Measurements from ENCODE around the gene DCDC1. TPM values are rescaled to one million over a fixed set of nuclear protein-coding genes. Genes with fewer than 3 reads are reported as not detected.
A peak's percentile ranks its signal among the peaks of the same experiment; 100 is the strongest.

DCDC1 gene
- total RNA-seq, 1 experiment from 2014 or later, result 0.58 TPM

DNA sequence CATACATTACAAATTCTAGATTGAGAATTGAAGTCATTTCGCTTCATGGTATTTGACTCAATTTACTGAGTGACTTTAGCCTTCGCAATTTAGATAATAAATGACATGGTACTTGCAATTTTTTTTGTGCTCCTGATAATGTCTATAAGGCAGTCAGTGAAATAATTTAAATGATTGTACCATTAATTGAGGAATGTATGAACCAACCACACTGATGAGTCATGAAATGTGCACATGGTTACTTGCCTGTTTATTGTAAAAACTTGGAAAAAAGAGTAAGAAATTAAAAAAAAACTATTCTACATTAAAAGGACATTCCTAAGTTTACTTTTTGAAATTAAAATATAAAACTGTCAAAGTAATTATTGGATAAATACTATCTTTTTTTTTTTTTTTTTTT lies 43.4 kb upstream of the DCDC1 start:
- DNase-seq (ENCODE audit: low spot score), result peak; percentile 39
- intact Hi-C loops (cut with micrococcal nuclease; ENCODE audit: unreplicated experiment), result no loop called here
- ChIA-PET POLR2A (ENCODE audit: low non-redundant PET) (no interaction called here), CTCF (no interaction called here)
- H3K27ac ChIP-seq (ENCODE audit: low read depth, low read length, poor library complexity, severe bottlenecking), result no peak overlapping the region
- BruUV-seq (replicated peaks), result no TSS peak
- no peaks in the 10 kb centered on the region for H3K27me3 ChIP-seq (replicated peaks; ENCODE audit: insufficient read depth, low read depth, low read length, poor library complexity)
- peaks cover 4% of the 10 kb centered on the region for H3K9me3 ChIP-seq (ENCODE audit: low read depth, low read length, poor library complexity, severe bottlenecking)
- no peak overlapping the region for H3K4me3 ChIP-seq (ENCODE audit: low read depth, low read length, poor library complexity, severe bottlenecking)
- peaks cover 4% of the 10 kb centered on the region for H3K36me3 ChIP-seq (ENCODE audit: insufficient read depth, low read length, poor library complexity, severe bottlenecking)
- H3K4me1 ChIP-seq (ENCODE audit: insufficient read depth, low read length, poor library complexity, severe bottlenecking), result peaks cover 5% of the 10 kb centered on the region
- TF ChIP-seq, protein P1, sequence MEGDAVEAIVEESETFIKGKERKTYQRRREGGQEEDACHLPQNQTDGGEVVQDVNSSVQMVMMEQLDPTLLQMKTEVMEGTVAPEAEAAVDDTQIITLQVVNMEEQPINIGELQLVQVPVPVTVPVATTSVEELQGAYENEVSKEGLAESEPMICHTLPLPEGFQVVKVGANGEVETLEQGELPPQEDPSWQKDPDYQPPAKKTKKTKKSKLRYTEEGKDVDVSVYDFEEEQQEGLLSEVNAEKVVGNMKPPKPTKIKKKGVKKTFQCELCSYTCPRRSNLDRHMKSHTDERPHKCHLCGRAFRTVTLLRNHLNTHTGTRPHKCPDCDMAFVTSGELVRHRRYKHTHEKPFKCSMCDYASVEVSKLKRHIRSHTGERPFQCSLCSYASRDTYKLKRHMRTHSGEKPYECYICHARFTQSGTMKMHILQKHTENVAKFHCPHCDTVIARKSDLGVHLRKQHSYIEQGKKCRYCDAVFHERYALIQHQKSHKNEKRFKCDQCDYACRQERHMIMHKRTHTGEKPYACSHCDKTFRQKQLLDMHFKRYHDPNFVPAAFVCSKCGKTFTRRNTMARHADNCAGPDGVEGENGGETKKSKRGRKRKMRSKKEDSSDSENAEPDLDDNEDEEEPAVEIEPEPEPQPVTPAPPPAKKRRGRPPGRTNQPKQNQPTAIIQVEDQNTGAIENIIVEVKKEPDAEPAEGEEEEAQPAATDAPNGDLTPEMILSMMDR (conservative IDR thresholded peaks at IDR 0.05; ENCODE audit: low read depth, low read length), result no peak
- TF ChIP-seq EZH2 (IDR thresholded peaks at IDR 0.05; ENCODE audit: borderline replicate concordance, low read depth, low read length, poor library complexity, severe bottlenecking), result no peak

DNA sequence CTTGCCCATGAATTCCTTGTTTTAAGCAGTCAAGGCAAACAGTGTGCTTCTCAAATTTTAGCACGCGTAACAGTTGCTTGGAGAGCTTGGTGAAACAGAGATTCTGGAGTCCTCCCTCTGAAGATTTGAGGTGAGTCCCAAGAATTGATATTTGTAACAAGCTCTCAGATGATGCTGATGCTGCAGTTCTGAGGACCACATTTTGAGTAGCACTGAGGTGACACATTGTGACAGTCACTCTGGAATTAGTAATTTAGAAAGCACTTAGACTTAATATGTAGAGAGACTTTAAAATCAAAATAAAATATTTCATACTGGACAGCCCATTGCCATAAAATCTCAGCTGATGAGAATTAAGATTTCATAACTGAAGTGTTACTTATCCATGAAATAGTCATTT lies 38.7 kb upstream of the DCDC1 start:
- intact Hi-C loops (cut with micrococcal nuclease; ENCODE audit: unreplicated experiment), result no loop called here

DNA sequence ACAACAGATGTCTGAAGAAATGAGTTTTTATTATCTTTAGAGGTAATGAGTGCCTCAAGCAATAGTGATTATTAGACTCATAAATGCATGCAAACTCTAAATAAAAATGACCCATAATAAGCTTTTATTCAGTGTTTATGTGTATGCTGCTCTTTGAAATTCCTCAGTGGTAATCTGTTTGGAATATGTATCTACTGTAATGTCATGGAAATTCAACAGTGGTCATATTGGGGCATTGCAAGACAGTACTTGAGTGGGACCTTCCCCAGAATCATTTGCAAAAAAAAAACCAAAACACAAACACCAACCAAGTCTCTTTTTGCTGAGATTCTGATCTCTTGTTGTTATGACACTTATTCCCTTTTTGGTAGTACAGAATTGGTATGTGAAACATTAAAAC lies 35.1 kb upstream of the DCDC1 start:
- H3K27me3 ChIP-seq (replicated peaks; ENCODE audit: insufficient read depth, low read depth, low read length, poor library complexity), result no peaks in the 10 kb centered on the region
- H3K36me3 ChIP-seq (ENCODE audit: insufficient read depth, low read length, poor library complexity, severe bottlenecking), result no peaks in the 10 kb centered on the region
- no peak overlapping the region for H3K27ac ChIP-seq (ENCODE audit: low read depth, low read length, poor library complexity, severe bottlenecking)
- H3K9me3 ChIP-seq (ENCODE audit: low read depth, low read length, poor library complexity, severe bottlenecking), result no peaks in the 10 kb centered on the region
- peaks cover 5% of the 10 kb centered on the region for H3K4me1 ChIP-seq (ENCODE audit: insufficient read depth, low read length, poor library complexity, severe bottlenecking)
- no TSS peak for BruUV-seq (replicated peaks)
- intact Hi-C loops (cut with micrococcal nuclease; ENCODE audit: unreplicated experiment), result no loop called here
- ChIA-PET POLR2A (ENCODE audit: low non-redundant PET) (no interaction called here), CTCF (no interaction called here)
- H3K4me3 ChIP-seq (ENCODE audit: low read depth, low read length, poor library complexity, severe bottlenecking), result no peak overlapping the region
- DNase-seq (ENCODE audit: low spot score), result no peak
- TF ChIP-seq EZH2 (IDR thresholded peaks at IDR 0.05; ENCODE audit: borderline replicate concordance, low read depth, low read length, poor library complexity, severe bottlenecking), result no peak
- TF ChIP-seq, protein P1 (conservative IDR thresholded peaks at IDR 0.05; ENCODE audit: low read depth, low read length), result no peak

More for the DNA sequence above, 38.7 kb upstream of the DCDC1 start:
- Histone ChIP-seq H3K4me1 (ENCODE audit: insufficient read depth, low read length, poor library complexity, severe bottlenecking) (peaks cover 5% of the 10 kb centered on the region), H3K27me3 (replicated peaks; ENCODE audit: insufficient read depth, low read depth, low read length, poor library complexity) (no peaks in the 10 kb centered on the region), H3K9me3 (ENCODE audit: low read depth, low read length, poor library complexity, severe bottlenecking) (peaks cover 4% of the 10 kb centered on the region), H3K36me3 (ENCODE audit: insufficient read depth, low read length, poor library complexity, severe bottlenecking) (peaks cover 4% of the 10 kb centered on the region), H3K4me3 (ENCODE audit: low read depth, low read length, poor library complexity, severe bottlenecking) (no peak overlapping the region), H3K27ac (ENCODE audit: low read depth, low read length, poor library complexity, severe bottlenecking) (no peak overlapping the region)
- ChIA-PET CTCF (no interaction called here), POLR2A (ENCODE audit: low non-redundant PET) (no interaction called here)
- no peak for TF ChIP-seq EZH2 (IDR thresholded peaks at IDR 0.05; ENCODE audit: borderline replicate concordance, low read depth, low read length, poor library complexity, severe bottlenecking)
- TF ChIP-seq, protein P1 (conservative IDR thresholded peaks at IDR 0.05; ENCODE audit: low read depth, low read length), result no peak
- DNase-seq (ENCODE audit: low spot score), result no peak
- no TSS peak for BruUV-seq (replicated peaks)

Data from A673 (cell line).